HG03159 (cell line): ENCODE measurements around the gene PUS7L.
"Not testable (repeated sequence)": the region's sequence is repeated elsewhere in the genome, so short reads cannot be mapped to it uniquely, and the experiment has no call there.

Experiments
- ATAC-seq: cut with Tn5 transposase; IDR thresholded peaks from one replicate; pipeline ENCODE4 v1.9.1; 2021; ENCODE audit warnings: mild to moderate bottlenecking, moderate library complexity; ENCODE audit not compliant: unreplicated experiment

Gene PUS7L

DNA sequence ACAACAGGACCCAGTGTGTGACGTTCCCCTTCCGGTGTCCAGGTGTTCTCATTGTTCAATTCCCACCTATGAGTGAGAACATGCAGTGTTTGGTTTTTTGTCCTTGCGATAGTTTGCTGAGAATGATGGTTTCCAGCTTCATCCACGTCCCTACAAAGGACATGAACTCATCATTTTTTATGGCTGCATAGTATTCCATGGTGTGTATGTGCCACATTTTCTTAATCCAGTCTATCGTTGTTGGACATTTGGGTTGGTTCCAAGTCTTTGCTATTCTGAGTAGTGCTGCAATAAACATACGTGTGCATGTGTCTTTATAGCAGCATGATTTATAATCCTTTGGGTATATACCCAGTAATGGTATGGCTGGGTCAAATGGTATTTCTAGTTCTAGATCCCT is 7.2 kb downstream of the PUS7L start:
- not testable (repeated sequence) for ATAC-seq

DNA sequence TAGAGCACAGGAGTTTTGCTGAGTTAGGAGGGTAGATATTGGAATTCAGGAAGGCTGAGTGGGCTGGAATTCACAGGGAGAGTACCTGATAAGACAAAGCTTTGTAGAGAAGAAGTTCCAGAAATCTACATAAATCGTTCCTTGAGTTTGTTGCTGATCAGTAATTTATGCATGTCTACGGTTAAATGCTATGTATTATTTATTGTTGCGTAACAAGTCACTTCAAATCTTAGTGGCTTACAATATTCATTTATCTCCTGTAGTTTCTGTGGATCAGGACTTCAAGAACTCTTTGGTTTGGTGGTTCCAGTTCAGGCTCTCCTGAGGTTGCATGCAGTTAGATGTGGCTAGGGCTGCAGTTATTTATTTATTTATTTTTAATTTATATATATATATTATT is 7.8 kb downstream of the PUS7L start:
- no peak for ATAC-seq

DNA sequence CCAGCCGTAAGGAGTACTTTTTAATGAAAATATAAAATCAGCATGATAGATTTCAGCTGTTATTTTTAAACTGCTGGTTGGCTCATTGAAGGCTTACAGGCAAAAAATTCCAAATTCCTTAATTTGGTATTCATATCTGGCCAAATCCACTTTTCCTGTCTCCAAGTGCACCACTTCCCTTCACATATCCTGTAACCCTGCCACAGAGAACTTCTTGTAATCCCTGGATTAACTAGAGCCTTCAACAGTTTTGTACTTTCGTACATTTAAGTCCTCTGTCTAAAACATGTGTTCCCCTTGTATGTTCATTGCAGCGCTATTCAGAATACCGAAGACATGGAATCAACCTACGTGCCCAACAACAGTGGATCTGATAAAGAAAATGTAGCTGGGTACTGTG is 9.6 kb downstream of the PUS7L start:
- ATAC-seq, result no peak

DNA sequence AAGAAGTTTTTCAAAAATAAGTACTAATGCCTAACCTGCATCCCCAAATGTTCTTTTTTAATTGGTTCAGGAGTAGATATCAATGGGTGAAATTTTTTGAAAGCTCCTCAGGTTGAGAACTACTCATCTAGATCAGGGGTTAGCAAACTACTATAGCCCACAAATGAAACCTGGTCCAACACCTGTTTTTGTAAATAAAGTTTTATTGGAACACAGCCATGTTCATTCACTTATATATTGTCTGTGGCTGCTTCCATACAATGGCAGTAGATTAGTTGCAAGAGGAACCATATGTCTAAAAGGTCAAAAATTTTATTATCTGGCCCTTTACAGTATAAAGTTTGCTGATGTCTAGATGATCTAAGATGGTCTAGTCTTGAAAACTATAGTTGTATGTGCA is 13.8 kb downstream of the PUS7L start:
- ATAC-seq, result no peak

DNA sequence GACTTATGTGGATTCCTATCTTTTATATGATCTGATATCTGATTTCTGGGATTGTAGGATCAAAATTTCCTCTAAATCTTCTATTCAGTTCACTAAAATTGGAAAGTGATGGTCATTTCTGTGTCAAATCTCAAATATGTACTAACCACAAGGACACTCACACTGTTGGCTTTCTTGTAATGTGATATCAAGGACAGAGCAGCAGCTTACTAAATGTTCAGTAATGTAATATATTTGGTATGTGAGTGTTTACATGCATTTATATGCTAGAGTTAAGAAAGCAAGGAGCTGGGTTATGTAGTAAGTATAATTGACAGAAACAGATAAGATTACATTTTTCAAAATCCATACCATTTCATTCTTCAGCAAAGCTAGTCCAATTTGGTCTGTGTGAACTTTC is 16.5 kb downstream of the PUS7L start:
- no peak for ATAC-seq

DNA sequence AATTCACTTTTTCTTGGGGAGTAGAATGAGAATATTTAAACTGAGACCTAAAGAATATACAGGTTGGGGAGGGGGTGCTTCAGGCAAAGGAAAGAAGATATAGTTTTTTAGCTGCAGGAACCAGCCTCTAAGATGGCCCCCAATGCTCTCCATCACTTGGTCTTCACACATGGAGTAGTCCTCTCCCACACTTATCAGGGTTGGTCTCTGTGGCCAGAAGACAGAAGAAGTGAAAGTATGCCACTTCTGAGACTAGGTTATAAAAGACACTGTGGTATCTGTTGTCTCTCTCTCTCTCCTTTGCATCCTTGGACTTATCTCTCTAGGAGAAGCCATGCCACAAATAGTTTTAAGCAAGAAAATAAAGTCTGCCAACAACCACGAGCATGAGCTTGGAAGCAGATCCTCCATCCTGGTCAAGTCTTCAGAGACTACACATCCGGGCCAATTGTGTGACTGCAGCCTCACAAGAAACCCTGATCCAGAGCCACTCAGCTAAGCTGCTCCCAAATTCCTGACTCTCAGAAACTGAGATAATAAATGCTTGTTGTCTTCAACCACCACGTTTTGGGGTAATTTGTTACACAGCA is 18.0 kb downstream of the PUS7L start:
- no peak for ATAC-seq

DNA sequence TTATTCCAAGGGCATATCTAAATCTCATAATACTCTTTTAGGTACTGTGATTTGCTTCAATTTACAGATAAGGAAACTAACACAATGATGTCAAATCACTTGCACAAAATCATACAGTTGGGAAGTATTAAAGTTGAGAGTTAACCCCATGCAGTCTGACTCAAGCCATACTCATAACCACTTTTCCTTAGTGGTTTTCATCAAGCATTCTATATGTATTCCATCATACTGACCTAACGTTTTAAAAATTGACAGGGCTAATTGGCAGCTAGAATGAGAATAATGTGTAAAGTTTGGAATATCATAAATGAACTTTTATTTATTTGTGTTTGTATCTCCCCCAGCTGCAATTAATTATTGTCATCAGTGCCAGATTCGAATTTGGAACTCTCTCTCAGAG is 20.9 kb downstream of the PUS7L start:
- no peak for ATAC-seq

DNA sequence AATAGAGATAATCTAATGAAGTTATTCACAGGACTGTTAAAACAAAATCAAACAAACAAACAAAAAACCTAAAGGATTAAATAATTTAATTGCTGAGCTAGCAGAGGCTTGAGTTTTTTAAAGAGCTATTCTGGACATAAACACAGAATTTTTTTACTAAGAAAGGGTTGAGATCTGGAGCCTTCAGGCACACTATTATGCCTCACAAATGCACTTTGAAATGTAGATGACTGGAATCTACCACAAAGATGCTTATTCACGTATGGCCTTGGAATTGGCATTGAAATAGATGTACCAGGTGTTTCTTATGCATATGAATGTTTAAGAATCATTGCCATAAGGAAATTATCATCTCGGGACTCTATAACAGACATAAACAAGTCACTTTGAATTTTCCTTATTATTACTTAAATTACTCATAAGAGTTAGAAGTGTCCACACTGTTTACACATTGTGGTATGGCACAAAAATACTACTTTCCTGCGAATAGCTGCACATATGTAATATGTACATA is 21.6 kb downstream of the PUS7L start:
- ATAC-seq, result no peak

DNA sequence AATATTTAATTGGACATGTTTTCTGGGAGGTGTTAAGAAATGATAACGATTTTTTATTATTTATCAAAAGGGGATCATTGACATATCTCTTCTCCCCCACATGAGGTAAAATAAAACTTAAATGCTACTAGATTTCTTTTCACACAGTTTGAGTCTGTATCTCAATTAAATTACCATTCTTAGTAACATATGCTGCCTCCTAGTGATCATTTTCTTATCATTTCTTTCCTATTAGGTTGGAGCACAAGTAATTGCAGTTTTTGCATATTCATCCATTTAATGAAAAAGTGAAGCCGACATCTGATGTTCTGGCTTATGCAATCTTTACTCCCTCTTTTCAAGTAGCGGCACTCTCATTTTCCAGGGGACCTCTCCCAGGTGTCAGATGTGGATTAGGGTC is 24.9 kb downstream of the PUS7L start:
- no peak for ATAC-seq

DNA sequence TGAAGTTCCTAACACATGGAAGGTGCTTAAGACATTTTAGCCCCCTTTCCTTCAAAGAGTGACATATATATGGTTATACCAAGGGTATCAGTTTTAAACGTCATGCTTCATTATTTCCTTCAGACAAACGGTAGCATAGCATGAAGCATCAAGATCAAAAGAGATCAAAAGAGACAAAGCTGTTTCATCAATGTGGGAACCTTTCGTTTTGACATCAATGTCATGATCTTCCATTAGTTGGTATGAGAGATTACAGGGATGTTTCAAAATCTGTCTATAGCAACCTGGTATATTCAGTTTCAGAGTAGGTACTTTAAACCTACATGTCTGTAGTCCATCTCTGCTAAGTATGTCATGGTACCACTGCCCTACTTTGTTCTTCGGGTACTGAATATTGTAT is 28.3 kb downstream of the PUS7L start:
- no peak for ATAC-seq

DNA sequence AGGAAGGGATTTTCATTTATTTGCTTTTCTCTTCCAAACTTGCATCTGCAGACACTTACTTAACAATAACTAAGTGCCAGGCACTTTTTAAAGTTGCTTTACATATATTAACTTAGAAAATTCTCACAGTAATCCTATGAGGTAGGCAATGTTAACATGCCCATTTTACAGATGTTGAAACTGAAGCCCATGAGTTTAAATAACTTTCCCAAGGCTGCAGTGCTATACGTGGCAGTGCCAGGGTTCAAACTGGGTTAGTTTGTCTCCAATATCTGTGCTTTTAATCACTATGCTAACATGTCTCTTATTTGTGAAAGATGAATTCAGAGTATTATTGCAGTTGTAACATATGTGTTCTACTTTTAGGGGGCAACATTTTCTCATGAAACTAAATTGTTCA is 29.9 kb downstream of the PUS7L start:
- ATAC-seq, result no peak

DNA sequence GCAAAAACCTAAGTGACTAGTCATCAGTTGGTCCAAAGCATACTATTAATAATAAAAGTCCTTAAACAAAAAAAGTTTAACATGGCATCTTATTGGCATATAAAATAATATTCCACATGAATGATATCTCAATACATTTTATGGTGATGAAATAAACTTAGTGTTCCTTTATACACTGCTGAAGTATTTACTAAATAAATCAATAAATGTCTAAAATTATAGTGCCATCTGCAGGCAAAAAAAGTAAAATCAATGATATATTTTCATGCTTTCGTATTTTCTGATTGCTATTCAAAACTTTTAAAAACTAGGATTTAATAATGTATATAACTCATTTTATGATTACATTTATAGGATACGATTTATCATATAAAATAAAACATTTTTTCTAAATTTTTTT is 30.5 kb downstream of the PUS7L start:
- no peak for ATAC-seq

DNA sequence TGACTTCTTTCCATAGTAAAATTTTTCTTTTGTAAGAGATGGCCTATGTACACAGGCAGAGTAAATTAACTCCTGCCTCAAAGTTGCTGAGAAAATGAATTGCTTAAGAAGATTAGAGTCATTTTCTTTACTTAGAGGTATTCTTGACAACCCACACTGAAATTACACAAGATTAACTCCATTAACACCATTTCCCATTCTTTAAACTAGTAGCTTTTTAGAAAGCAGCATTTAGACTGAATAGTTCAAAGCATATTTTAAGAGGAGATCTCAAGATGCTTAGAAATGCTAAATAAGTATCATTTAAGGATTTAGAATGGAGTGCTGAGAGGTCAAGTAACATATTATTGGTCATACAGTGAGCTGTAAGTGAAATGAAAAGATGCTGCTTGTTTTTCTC is 35.5 kb downstream of the PUS7L start:
- no peak for ATAC-seq

DNA sequence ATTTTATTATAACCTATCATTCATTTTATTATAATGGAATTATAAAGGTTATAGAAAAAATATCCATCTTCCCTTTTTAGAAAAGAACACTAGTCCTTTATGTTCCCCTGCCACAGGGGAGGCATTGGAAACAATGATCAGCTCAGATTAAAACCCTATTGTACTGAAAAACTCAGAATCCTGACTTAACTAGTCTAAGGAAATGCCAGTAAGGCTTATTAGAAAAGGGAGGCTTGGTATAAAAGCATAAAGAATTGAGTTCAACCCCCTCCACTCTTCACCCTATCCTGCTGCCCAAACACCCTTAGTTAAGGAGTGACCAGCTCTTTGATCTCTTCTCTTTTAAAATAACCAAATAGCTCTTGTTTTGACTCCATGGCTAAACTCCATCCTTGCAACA is 36.0 kb downstream of the PUS7L start:
- no peak for ATAC-seq

DNA sequence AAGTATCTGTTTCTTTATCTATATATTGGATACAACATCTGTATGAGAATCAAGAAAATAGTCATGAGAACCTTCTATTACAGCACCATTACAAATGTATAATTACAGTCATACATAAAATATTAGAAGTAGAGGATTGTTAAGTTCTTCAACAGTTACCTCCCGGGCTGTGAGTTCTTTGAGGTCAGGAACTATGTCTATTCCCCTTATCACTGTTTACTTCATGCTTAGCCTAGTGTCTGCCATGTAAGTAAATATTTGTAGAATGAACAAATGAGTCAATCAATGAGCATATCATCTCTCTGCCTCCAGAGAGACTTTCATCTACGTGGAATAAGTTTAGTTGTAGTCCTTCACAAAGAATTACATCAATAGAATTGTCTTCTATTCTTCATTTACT is 47.2 kb downstream of the PUS7L start:
- ATAC-seq, result no peak

DNA sequence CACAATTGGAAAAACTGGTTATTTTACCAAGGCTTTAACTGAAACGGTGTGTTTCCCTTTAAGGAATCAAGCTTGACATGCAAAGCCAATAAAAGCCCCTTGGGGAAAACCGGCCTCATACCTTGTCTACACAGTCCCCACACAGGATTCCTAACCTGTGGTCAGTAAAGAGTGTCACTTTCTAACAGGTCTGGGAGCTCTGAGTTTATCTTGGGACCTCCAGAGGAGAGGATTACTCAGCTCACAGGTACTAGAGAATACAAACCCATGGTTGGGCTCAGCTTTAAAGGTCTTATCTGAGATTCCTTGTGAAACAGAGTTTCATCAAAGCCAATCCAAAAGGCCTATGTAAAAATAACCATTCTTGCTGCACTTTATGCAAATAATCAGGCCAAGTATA is 54.8 kb downstream of the PUS7L start:
- not testable (repeated sequence) for ATAC-seq

DNA sequence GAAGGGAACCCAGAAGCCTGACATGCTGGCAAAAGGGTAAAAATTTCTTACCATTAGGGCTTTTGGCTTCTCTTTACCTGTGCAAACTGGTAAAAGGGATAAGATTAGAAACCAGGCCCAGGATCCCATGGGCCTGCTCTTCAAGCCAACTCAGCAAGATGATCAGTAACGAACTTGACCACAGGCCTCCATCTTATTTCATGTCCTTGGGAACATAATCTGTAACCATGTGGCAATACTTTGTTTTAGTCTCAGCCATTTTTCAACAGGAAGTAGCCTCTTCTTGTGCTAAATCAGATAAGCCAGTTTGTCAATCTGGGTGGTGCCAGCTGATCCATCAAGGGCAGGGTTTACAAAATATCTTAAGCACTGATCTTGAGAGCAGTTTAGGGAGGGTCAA is 57.4 kb downstream of the PUS7L start:
- not testable (repeated sequence) for ATAC-seq

DNA sequence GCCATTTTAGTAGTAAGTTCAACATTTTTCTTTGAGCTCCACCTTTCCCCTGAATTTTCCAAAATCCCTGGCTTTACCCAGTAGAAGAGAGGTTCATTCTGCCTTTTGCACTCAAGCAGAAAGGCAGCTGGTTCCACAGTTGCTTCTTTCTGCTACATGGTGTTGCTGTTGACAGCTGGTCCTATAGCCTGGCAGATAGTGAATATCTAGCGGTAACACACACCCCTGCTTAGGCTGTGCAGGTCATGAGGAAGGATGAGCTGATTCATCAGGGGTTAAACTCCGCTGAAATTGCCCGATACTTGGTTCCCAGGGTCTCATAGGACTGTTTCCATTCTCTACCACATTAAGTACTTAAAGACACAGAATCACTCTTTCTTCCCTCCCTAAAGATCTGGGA is 62.4 kb downstream of the PUS7L start:
- no peak for ATAC-seq

DNA sequence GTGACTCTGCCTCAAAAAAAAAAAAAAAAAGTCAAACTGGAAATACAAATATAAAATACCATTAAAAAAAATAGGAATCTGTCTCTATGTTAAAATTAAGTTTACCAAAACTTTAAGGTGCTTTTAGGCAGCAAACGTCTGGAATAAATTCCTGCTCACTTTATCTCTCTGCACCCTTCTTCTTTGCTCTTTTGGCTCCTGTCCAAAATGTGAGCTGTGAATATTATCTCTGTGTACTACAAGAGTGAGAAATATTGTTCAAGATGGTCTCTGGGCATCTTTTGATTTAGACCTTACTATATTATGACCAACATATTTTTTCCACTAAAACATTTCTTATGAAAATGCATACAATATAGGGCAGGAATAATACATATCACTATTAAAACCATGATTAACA is 63.7 kb downstream of the PUS7L start:
- ATAC-seq, result no peak

DNA sequence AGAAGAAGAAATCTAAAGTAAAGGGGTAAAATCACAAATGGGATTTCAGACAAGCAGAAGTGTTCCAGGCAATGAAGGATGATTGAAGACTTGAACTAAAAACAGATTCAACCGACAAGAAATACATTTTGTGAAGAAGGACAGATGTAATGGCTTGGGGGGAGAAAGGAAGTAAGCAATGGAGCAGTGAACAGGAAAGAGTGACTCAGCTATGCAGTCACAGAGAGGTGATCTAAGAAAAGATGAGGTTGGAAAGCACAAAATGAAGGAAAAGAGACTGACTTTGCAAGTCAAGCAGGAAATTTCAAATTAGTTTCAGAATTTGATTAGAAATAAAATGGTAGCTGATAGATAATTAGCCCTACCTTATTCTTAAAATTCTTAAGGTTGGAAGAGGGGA is 66.5 kb downstream of the PUS7L start:
- no peak for ATAC-seq

DNA sequence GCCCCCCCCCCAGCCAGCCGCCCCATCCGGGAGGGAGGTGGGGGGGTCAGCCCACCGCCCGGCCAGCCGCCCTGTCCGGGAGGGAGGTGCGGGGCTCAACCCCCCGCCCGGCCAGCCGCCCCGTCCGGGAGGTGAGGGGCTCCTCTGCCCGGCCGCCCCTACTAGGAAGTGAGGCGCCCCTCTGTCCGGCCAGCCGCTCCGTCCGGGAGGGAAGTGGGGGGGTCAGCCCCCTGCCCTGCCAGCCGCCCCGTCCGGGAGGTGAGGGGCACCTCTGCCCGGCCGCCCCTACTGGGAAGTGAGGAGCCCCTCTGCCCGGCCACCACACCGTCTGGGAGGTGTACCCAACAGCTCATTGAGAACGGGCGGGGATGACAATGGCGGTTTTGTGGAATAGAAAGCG is 73.1 kb downstream of the PUS7L start:
- ATAC-seq, result not testable (repeated sequence)

DNA sequence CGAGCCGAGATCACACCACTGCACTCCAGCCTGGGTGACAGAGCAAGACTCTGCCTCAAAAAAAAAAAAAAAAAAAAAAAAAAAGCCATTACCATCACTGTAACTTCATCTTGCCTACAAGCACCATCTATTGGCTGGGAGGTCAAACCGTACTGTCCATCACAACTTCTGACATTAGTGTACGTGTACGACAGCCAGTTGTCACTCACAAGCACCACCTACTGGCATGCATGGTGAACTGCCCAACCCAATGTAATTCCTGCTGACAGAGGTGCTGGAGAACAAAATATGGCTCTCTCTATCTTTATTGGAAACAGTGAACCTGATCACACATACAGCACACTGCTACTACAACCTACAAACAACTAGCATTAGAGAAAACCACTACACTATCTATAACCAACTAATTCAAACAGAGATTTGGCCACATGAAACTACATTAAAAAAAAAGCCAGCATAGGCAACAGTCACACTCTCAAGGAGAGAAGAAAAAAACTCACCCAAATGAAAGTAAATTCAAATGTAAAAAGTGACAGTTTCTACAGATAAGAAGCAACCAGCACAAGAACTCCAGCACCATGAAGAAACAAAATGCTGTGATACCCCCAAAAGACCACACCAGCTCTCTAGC is 82.3 kb downstream of the PUS7L start:
- peak; percentile 95 for ATAC-seq
